HG02870 (cell line): ENCODE results near the gene DAO.

Experiments used
- ATAC-seq: cut with Tn5 transposase; IDR thresholded peaks from one replicate; pipeline ENCODE4 v1.9.1; 2021; ENCODE audit warnings: mild to moderate bottlenecking, moderate library complexity; ENCODE audit not compliant: unreplicated experiment

The DAO gene

GRCh38 chr12:108918206-108918605 lies 38.3 kb downstream of the DAO start:
- ATAC-seq = no peak

GRCh38 chr12:108918960-108919642 lies 39.2 kb downstream of the DAO start:
- ATAC-seq = no peak

DNA sequence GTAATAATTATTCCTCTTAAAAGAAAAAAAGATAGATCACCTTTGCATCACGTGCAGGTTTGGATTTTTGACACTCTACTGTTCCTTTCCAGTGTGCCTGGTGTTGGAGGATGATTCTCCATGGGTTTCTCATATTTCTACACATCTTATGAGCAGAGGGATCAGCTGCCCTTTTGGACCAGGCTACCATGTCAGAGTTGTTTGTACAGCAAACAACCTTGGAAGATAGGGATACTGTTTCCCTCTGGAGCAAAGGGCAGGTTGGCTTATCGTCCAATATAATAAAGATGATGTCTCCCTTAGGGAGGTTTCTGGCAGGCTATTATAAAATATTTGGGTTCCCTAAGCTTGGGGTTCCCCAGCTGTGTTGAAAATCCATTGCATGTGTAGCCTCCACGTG lies 42.1 kb downstream of the DAO start:
- ATAC-seq = no peak

DNA sequence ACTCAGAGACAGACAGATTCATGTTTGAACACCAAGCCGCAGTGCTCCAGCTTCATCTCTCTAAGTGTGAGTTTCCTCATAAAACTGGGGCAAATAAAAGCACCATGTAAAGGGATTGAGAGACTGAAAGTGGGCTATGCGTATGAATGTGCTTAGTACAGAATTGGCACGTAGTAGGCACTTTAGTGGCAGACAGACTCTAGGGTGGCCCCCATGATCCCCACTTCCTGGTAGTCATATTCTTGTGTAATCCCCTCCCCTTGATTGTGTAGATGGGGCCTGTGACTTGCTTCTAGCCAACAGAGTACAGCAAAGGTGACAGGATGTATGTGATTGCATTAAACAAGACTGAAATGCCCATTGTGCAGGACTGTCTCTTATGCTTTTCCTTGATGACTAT lies 43.0 kb downstream of the DAO start:
- ATAC-seq = no peak

- no peak for ATAC-seq
Measured at GRCh38 chr12:108928695-108929094, 48.8 kb downstream of the DAO start.

DNA sequence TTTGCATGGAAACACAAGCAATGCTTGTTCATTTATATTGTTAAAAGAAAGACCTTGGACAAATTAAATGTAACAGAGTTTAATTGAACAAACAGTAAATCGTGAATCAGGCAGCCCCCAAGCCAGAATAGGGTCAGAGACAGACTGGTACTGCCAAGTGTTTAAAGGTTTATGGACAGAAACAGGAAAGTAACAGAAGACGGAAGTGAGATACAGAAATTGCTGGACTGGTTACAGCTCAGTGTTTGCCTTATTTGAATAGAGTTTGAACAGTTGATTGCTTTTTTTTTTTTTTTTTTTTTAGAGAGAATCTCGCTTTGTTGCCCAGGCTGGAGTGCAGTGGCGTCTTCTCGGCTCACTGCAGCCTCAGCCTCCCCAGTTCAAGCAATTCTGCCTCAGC lies 50.3 kb downstream of the DAO start:
- ATAC-seq = no peak

GRCh38 chr12:108930756-108931155 lies 50.9 kb downstream of the DAO start:
- ATAC-seq = no peak

DNA sequence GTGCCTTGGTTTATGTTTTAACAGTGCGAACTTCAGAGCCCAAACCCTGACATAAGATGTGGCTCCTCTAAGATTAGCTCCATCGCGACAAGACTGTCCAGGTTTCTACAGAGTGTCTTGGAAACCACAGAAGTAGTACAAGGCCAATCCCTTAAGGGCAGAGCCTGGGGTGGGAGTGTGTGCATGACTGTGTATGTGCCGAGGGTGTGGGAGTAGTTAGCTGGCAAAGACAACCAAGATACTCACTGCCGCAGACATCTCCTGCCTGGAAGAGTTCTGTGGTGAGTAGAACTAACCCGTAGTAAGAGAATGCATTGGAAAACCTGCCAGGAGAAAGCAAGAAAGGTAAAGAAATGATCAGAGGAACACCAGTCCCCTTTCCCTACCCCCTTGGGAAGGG lies 54.1 kb downstream of the DAO start:
- no peak for ATAC-seq

DNA sequence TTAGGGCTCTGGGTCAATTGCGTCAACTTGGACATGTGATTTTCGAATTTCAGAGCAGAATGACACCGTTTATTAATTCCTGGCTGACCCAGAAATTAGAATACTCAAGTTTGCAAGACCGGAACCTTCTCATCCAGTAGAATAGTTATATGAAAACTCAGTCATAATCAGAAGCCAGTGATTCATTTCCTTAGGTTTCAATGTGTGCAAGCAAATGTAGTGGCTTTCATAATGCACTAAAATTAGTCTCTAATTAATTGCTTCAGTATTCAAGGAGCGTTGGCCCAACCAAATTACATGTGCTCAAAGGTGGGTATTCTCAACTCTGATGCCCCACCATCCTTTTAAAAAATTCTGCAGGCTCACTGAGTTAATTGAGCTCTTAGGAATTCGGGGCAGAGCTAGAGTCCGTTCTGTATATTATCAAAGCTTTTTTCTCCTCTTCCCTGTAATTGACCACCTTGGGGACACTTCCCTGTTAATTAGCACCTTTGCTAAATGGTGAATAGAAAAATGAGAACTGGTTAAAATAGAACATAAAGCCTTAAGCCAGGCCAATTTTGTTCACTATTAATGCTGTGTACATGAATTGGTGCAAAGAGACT lies 55.4 kb downstream of the DAO start:
- no peak for ATAC-seq

DNA sequence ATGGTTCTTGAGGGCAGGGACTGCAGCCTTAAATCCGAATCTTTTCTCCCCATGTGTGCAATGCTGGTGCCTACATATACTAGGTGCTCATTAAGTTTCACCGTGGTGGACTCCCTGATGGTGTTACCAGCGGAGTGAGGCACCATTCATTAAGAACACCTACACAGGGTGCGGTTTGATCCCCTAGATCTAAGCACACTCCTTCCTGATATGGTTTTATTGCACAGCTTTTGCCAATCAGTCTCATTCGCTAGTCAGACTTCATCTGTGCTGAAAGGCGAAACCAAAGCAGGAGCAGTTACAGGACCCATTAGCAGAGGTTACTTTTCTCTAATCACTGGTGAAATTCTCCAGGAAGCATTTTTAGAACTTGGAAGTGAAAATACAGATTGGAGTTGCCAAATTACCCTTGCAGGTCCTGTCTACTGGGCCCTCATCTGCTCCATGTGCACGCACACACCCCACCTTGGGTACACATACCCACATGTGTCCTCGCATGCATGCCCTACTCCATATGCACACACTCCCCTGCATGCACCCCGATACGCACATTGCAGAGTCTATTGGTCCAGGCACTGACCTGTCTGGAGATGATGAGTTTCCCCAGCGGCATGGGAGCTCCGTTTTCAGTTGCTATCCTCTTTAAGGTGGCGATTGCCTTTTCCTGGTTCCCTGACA lies 58.5 kb downstream of the DAO start:
- no peak for ATAC-seq

DNA sequence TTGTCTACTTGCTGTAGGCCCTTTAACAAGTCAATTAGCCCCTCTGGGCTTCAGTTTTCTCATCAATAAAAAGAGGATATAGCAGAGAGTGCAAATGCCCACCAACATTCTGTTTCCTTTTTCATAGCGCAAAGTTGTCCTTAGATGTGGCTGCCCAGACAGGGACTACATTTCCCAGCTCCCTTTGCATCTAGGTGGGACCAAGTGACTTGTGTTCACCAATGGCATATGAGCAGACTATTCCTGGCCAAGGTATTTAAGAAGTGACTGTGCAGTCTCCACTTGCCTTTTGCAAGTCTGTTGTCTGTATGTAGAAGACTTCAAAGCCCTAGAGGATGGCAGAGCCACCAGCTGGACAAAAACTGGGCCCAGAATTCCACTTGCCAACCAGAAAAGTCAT lies 59.7 kb downstream of the DAO start:
- no peak for ATAC-seq

- ATAC-seq = no peak
Measured at GRCh38 chr12:108940138-108940537, 60.2 kb downstream of the DAO start.

DNA sequence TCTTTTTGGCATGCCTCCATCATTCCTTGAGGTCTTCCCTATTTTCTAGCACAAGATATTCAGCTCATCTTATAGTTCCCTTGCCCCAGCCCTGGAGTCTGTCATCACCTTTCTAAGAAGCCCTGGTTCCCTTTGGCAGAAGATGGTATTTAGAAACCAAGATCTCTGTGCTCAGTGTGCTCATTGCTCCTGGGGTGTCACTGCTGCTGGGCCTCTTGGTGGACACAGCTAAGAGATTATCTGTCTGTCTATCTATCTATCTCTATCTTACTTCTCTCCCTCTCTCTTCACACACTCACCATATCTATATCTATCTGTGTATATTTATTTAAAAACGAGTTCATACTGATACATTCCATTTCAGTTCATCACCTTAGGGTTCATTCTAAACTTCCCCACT lies 67.2 kb downstream of the DAO start:
- ATAC-seq = no peak

DNA sequence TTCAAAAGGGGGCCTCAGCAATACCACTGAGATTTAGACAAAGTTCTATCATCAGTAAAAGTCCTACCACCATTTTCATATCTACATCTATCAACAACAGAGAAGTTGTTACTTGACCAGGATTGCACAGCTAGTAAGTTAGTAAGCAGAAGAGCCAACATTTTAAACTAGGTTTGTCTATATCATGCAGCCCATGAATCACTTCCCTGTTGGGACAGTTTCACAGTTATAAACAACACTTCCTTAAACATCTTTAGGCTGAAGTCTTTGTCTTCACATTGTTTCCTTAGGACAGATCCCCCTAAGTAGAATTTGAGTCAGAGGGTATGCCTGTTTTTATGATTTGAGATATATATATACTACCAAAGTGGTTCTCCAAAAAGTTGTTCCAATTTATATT lies 68.5 kb downstream of the DAO start:
- ATAC-seq = no peak

- no peak for ATAC-seq
Measured at GRCh38 chr12:108949976-108950375, 70.1 kb downstream of the DAO start.
